Stimulated activated CD4-positive, alpha-beta T cell treated with anti-CD3 and anti-CD28 coated beads, Interleukin-1b, Interleukin-23, amount 100 ng/mL, for 4 hours (primary cell): Measurements from ENCODE around the gene SUGCT.
"Not testable (repeated sequence)": the region's sequence is repeated elsewhere in the genome, so short reads cannot be mapped to it uniquely, and the experiment has no call there.

ENCODE experiments used
- DNase-seq, 2 donors: peaks; one replicate each; pipeline ENCODE4 v3.0.0-alpha.2; 2020; ENCODE audit warnings: low read depth in 2 of 2

The SUGCT gene

DNA sequence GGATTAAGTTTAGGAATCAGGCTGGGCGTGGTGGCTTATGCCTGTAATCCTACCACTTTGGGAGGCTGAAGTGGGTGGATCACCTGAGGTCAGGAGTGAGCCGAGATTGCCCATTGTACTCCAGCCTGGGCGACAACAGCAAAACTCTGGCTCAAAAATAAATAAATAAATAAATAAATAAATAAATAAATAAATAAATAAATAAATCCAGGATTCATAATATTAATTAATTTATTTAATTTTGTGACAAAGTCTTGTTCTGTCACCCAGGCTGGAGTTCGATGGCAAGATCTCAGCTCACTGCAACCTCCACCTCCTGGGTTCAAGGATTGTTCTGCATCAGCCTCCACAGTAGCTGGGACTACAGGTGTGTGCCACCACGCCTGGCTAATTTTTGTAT is 4.2 kb downstream of the SUGCT start:
- DNase-seq: no peak

DNA sequence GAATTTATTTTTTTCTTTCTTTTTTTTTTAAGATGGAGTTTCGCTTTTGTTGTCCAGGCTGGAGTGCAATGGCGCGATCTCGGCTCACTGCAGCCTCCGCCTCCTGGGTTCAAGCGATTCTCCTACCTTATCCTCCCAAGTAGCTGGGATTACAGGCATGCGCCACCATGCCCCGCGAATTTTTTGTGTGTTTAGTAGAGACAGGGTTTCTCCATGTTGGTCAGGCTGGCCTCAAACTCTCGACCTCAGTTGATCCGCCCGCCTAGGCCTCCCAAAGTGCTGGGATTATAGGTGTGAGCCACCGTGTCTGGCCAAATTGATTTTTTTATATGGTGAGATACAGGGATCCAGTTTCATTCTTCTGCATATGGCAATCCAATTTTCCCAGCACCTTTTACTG is 5.1 kb downstream of the SUGCT start:
- DNase-seq: not testable (repeated sequence)

- DNase-seq: not testable (repeated sequence)
Observed at GRCh38 chr7:40141916-40142315, 7.1 kb downstream of the SUGCT start.

DNA sequence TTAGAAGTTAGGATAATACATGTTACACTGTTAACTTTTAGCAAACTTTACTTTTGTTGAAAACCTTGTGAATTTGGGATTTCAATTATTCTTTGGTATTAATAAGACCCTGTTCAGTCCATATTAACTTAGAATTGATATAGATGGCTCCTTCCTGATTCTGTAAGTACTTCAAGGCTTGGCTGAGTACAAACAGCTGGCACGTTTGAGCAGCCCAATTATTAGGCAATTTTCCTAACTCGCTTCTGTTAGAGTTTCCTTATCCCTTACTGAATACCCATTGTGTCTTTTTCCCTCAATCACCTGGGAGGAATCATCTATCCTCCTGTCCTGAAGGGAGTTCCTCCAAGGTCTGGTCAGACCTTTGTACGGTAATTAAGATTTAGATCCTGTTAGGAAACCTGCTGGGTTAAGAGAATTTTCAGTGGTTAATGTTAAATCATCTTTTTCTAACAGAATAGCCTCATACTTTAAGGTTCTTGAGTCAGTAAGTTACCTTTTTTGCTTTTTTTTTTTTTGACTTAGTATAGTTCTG is 10.9 kb downstream of the SUGCT start:
- DNase-seq: not testable (repeated sequence)

DNA sequence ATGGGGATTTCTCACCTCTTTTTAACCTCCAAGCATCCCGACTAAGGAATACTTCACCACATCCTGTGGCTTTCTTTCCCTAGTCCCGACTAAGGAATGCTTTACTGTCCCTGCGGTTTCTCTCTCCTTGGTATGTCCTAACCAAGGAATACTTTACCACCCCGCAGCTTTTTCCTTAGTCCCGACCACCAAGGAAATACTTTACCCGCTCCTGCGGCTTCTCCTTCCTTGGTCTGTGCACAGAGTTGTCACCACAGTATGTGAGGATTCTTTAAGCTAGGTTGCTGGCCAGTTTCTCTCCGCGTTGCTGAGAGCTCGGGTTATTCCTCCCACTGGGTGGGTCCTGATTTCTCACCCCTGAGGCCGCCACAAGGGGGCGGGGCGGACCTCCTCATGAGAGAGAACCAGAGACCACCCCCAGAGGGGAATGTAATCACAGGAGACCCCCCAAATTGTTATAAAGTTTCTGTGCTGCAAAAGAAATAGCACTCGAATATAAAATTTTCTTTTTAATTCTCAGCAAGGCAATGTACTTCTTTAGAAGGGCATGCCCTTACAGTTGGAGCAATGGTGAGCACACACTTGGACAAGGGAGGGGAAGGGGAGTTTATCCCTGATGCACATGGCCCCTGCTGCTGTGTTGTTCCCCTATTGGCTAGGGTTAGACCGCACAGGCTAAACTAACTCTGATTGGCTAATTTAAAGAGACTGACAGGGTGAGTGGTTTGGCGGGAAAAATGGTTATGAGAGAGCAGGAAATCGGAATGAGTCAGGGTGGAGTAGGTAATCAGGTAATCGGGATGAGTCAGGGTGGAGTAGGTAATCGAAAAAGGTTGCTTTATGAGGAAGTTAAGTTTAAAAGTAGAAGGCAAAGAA is 12.8 kb downstream of the SUGCT start:
- no peak for DNase-seq

DNA sequence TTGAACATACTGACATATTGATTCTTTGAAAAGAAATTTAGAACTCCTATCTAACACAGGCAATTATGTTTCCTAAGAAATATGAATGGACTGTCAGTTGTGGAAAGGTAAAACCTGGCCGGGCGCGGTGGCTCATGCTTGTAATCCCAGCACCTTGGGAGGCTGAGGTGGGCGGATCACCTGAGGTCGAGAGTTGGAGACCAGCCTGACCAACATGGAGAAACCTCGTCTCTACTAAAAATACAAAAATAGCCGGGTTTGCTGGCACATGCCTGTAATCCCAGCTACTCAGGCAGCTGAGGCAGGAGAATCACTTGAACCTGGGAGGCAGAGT is 13.4 kb downstream of the SUGCT start:
- not testable (repeated sequence) for DNase-seq

DNA sequence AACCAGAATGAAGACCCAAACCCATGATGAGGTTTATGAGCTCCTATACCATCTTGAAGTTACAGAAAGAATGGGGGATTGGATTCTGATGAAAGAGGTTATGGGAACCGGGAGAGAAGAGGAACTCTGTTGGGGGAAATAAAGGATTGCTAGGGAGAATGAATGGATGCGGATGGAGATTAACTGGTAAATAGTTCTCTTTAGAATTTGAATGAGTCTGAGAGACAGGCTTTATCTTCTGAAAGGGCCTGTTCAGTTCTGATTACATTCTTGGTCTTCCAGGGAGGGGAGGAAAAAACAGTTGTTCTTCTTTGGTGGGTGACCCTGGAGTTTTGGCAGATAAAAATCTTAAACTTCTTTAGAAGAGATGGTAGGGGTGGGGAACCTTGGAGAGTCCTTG is 13.9 kb downstream of the SUGCT start:
- DNase-seq: no peak

DNA sequence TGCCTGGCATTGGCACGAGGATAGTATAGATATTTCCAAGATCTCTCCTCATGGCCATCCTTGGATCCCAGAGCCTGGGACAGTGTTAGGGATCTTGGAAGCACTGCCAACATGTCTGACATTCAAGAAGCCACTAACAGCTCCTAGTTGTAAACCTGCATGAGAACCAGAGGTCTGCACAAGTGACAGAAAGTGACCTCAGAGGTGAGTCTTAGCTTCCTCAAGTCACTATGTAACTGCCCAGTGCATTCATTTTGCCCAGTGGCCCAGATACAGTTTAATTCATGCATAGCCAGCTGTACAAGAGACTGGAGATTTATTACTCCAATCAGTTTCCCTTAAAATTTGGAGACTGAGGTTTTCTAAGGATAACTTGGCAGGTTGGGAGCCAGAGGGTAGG is 16.7 kb downstream of the SUGCT start:
- no peak for DNase-seq

GRCh38 chr7:40156988-40157387 is 22.2 kb downstream of the SUGCT start:
- DNase-seq: no peak

GRCh38 chr7:40162516-40162915 is 27.7 kb downstream of the SUGCT start:
- no peak for DNase-seq

DNA sequence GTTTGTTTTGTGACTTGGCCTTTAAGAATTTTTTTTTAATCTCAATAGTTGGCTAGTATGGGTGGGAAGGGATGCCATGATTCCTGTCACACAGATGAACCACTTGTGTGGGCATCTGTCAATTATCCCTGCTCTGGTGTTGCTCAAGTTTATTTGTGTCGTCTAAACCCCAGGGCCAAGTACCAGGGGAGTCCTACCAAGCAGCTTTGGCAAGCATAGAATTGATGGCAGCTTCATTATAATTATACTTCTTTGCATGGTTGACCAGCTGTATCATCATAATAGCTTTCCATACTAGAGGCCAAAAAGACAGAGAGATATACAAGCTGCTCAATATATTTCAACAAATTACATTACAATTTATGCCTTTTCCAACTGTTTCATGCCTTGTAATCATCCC is 30.4 kb downstream of the SUGCT start:
- no peak for DNase-seq

DNA sequence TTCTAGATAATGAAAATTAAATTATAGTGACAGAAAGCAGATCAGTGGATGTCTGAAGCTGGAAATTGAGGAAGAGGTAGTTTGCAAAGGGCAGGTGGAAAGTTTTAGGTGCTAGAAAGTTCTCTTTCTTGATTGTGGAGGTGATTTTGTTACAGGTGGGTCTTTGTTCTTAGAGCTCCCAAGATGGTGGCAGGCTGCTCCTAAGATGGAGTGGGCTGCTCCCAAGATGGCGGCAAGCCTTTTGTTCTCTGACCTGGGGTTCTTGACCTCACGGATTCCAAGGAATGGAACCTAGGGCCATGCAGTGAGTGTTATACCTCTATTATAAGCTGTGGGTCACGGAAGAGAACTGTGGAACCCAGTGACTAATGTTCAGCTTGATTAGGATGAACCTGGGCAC is 32.5 kb downstream of the SUGCT start:
- no peak for DNase-seq

- not testable (repeated sequence) for DNase-seq
Observed at GRCh38 chr7:40168266-40168665, 33.5 kb downstream of the SUGCT start.

DNA sequence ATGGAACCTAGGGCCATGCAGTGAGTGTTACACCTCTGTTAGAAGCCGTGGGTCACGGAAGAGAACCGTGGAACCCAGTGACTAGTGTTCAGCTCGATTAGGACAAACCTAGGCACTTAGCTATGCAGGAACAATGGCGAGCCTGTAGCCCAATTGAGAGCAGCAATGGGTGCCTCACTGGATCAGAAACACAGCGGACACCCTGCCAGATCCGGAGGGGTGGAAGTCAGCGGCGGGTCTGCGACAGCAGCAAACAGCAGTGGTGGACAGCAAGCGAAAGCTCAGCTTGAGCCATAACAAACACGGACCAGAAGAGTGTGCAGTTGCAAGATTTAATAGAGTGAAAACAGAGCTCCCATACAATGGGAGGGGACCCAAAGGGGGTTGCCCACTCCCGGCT is 38.3 kb downstream of the SUGCT start:
- not testable (repeated sequence) for DNase-seq

DNA sequence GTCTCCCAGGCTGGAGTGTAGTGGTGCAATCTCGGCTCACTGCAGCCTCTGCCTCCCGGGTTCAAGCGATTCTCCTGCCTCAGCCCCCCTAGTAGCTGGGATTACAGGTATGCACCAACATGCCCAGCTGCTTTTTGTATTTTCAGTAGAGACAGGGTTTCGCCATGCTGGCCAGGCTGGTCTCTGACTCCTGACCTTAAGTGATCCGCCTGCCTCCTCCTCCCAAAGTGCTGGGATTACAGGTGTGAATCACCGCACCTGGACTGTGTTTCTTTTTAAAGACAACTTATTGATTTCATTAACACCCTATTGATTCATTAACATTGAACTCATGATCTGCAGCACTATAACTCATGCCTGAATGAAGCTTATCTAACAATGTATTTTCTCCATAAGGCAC is 40.5 kb downstream of the SUGCT start:
- DNase-seq: not testable (repeated sequence)

DNA sequence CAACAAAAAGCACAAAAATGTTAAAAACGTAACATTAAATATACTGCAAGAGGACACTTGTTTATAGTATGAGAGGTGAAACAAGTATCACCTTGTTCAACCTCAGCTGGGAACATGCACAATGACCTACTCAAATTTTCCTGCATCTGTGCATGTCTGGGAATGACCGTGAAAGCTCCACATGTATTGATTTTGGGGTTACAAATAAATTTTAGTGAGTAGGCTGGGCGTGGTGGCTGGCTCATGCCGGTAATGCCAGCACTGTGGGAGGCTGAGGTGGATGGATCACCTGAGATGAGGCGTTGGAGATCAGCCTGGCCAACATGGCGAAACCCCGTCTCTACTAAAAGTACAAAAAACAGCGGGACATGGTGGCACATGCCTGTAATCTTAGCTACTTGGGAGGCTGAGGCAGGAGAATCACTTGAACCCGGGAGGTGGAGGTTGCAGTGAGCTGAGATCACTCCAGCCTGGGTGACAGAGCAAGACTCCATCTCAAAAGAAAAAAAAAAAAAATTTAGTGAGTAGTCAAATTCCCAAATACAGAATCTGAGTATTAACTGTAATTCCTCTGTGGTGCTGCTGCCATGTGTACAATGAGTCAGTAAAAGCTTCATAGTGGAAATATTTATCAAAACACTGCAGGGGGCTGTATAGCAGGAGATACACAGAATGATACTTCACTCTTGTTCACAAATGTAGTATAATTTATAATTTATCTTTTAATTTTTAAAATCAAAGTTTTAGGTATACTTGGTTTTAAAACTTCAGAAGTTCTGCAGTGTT is 41.1 kb downstream of the SUGCT start:
- DNase-seq: no peak

GRCh38 chr7:40177071-40177470 is 42.3 kb downstream of the SUGCT start:
- DNase-seq: no peak

GRCh38 chr7:40182452-40182851 is 47.6 kb downstream of the SUGCT start:
- no peak for DNase-seq

GRCh38 chr7:40186586-40186985 is 51.8 kb downstream of the SUGCT start:
- no peak for DNase-seq

- DNase-seq: no peak
Observed at GRCh38 chr7:40192036-40192435, 57.2 kb downstream of the SUGCT start.

- DNase-seq: no peak
Observed at GRCh38 chr7:40194745-40195144, 59.9 kb downstream of the SUGCT start.

DNA sequence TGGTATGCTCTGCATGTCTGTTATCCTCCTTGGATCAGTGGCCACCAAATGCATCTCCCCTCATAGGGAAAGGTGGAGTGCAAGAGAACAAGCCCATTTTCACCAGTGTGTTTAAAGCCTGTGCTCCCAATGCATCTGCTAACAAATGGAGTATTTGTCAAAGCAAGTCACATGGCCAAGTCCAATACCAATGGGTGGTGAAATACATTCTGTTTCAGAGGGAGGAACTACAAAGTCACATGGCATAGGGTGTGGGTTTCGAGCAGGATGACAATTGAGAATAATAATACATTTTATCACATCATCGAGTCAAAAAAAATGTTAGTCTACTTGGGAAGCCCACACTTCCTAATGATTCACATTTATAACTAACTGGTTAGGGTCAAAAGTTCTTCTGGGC is 62.7 kb downstream of the SUGCT start:
- no peak for DNase-seq
